HG03095 (cell line): Measurements from ENCODE around the gene DLX3.

Experiments
- ATAC-seq: cut with Tn5 transposase; IDR thresholded peaks from one replicate; pipeline ENCODE4 v1.9.1; 2021; ENCODE audit warnings: moderate library complexity; ENCODE audit not compliant: unreplicated experiment

DLX3 gene

GRCh38 chr17:50024808-50025207, 29.8 kb upstream of the DLX3 start:
- no peak for ATAC-seq

GRCh38 chr17:50023520-50023919, 28.5 kb upstream of the DLX3 start:
- ATAC-seq, result no peak

GRCh38 chr17:50022463-50023130, 27.6 kb upstream of the DLX3 start:
- ATAC-seq, result no peak

- no peak for ATAC-seq
Measured at GRCh38 chr17:50021681-50022370, 26.8 kb upstream of the DLX3 start.

- ATAC-seq, result no peak
Measured at GRCh38 chr17:50020841-50021599, 26.0 kb upstream of the DLX3 start.

- ATAC-seq, result no peak
Measured at GRCh38 chr17:50018909-50019308, 23.9 kb upstream of the DLX3 start.

GRCh38 chr17:50015146-50015545, 20.1 kb upstream of the DLX3 start:
- ATAC-seq, result no peak

GRCh38 chr17:50014471-50015088, 19.6 kb upstream of the DLX3 start:
- ATAC-seq, result no peak

- no peak for ATAC-seq
Measured at GRCh38 chr17:50013079-50013478, 18.1 kb upstream of the DLX3 start.

GRCh38 chr17:50009282-50009681, 14.3 kb upstream of the DLX3 start:
- ATAC-seq, result no peak

- ATAC-seq, result no peak
Measured at GRCh38 chr17:50003911-50004310, 8.9 kb upstream of the DLX3 start.

- ATAC-seq, result no peak
Measured at GRCh38 chr17:49998836-49999511, 4.0 kb upstream of the DLX3 start.

GRCh38 chr17:49997773-49998703, 3.0 kb upstream of the DLX3 start:
- no peak for ATAC-seq

- no peak for ATAC-seq
Measured at GRCh38 chr17:49997301-49997650, 2.3 kb upstream of the DLX3 start.

- ATAC-seq, result no peak
Measured at GRCh38 chr17:49996495-49997300, 1.7 kb upstream of the DLX3 start.

GRCh38 chr17:49996121-49996494, 1.1 kb upstream of the DLX3 start:
- no peak for ATAC-seq

GRCh38 chr17:49994085-49995054, 654 bp downstream of the DLX3 start:
- no peak for ATAC-seq

GRCh38 chr17:49993423-49994060, 1.5 kb downstream of the DLX3 start:
- no peak for ATAC-seq
